ES-I3 (cell line): ENCODE results near the gene LDLRAP1.

Experiments used
- H3K36me3 ChIP-seq: 2 replicates; pipeline ENCODE4 v1.6.1; 2013; ENCODE audit warnings: mild to moderate bottlenecking, low read length, control low read depth, moderate library complexity; ENCODE audit not compliant: insufficient read depth
- H3K4me1 ChIP-seq: 2 replicates; pipeline ENCODE4 v1.6.1; 2013; ENCODE audit warnings: mild to moderate bottlenecking, control low read depth, low read length; ENCODE audit not compliant: insufficient read depth
- H3K9ac ChIP-seq: 2 replicates; pipeline ENCODE4 v1.6.1; 2013; ENCODE audit warnings: low read depth, mild to moderate bottlenecking, low read length, moderate library complexity
- H3K9me3 ChIP-seq: 2 replicates; pipeline ENCODE4 v1.6.1; 2013; ENCODE audit warnings: mild to moderate bottlenecking, low read length, moderate library complexity; ENCODE audit not compliant: control insufficient read depth, insufficient read depth

The LDLRAP1 gene

DNA sequence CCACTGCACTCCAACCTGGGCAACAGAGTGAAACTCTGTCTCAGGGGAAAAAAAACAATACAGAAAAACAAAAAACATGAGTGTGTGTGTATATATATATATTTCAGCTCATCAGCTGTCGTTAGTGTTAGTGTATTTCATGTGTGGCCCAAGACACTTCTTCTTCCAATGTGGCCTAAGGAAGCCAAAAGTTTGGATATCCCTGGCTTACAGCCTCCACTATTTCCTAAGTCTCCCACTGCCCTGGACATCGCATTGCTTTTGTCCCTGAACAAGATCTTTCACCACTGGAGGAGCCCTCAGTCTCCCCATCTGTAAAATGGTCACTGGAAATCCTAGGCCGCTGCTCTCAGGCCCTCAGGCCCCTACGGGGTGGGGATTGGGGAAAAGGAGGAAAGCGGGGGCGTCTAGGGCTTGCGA lies 391 bp upstream of the LDLRAP1 start:
- Histone ChIP-seq H3K9ac (peak overlapping the region; percentile 21; the same call in 1 of the 2 replicates), H3K4me1 (peaks cover 19% of the 10 kb centered on the region; the same call in 1 of the 2 replicates), H3K36me3 (no peaks in the 10 kb centered on the region)

DNA sequence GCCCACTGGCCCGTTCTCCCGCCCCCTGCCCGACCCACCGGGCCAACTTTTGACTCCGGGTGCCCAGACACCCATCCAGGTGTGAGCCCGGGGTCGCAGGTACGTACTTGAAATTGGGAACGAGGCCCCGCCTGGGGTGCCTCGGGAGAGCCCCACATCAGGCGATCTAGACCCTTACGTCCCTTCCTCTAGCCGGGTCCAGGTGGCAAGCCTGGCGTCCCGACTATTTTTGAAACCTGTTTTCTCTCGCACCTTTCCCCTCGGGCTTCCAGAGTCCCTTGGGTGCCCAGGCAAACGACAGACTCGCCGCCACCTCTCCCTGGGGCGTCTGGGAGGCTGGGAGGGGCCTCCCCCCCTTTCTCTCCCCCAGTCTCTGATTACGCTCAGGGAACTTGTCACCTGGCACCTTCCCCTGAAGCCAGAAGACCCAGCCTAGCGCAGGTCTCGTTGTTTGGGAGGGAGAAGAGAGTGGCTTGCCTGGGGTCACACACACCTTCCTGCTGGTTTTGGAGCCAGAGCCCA lies 898 bp downstream of the LDLRAP1 start:
- no peaks in the 10 kb centered on the region for H3K36me3 ChIP-seq
- H3K4me1 ChIP-seq: peaks cover 17% of the 10 kb centered on the region; the same call in 1 of the 2 replicates
- H3K9ac ChIP-seq: peak overlapping the region; percentile 73
- H3K9me3 ChIP-seq: no peaks in the 10 kb centered on the region

More for the DNA sequence above, 391 bp upstream of the LDLRAP1 start:
- no peaks in the 10 kb centered on the region for H3K9me3 ChIP-seq

GRCh38 chr1:25544819-25545218 lies 1.4 kb downstream of the LDLRAP1 start:
- peaks cover 22% of the 10 kb centered on the region; the same call in 1 of the 2 replicates for H3K4me1 ChIP-seq
- H3K9ac ChIP-seq: peak overlapping the region; percentile 73; the same call in 1 of the 2 replicates
- no peaks in the 10 kb centered on the region for H3K9me3 ChIP-seq
- H3K36me3 ChIP-seq: no peaks in the 10 kb centered on the region

GRCh38 chr1:25545767-25546166 lies 2.4 kb downstream of the LDLRAP1 start:
- Histone ChIP-seq H3K9ac (no peak overlapping the region), H3K4me1 (peaks cover 27% of the 10 kb centered on the region; the same call in 1 of the 2 replicates), H3K9me3 (no peaks in the 10 kb centered on the region), H3K36me3 (no peaks in the 10 kb centered on the region; the same call in 1 of the 2 replicates)

DNA sequence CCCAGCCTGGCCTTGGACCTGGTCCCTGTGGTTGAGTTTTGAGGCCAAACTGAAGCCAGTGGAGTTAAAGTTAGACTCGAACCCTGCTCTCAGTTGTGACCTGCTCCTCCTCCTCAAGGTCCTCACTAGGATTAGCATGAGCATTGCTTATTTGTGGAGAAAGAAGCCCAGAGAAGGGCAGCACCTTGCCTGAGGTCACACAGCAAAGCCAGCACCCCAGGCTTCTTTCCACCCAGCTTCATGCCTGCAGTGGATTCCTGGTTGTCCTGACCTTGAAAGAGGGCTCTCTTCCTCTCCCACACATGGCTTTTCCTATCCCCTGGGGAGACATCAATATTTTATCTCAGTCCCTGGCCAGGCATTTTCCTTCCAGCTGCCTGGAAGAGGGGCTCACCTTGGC lies 2.8 kb downstream of the LDLRAP1 start:
- H3K9ac ChIP-seq: no peak overlapping the region
- no peaks in the 10 kb centered on the region; the same call in 1 of the 2 replicates for H3K36me3 ChIP-seq
- H3K9me3 ChIP-seq: no peaks in the 10 kb centered on the region
- peaks cover 27% of the 10 kb centered on the region; the same call in 1 of the 2 replicates for H3K4me1 ChIP-seq

DNA sequence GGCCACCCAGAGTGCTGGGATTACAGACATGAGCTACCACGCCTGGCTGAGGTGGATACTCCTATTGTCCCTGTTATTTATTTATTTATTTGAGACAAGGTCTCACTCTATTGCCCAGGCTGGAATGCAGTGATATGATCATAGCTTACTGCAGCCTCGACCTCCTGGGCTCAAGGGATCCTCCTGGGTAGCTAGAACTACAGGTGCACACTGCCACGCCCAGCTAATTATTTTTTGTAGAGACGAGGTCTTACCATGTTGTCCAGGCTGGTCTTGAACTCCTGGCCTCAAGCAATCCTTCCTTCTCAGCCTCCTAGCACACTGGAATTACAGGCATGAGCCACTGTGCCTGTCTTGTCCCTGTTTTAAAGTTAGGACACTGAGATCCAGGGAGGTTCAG lies 5.2 kb downstream of the LDLRAP1 start:
- Histone ChIP-seq H3K4me1 (peaks cover 22% of the 10 kb centered on the region; the same call in 1 of the 2 replicates), H3K9me3 (no peaks in the 10 kb centered on the region), H3K36me3 (no peaks in the 10 kb centered on the region; the same call in 1 of the 2 replicates), H3K9ac (no peak overlapping the region)

DNA sequence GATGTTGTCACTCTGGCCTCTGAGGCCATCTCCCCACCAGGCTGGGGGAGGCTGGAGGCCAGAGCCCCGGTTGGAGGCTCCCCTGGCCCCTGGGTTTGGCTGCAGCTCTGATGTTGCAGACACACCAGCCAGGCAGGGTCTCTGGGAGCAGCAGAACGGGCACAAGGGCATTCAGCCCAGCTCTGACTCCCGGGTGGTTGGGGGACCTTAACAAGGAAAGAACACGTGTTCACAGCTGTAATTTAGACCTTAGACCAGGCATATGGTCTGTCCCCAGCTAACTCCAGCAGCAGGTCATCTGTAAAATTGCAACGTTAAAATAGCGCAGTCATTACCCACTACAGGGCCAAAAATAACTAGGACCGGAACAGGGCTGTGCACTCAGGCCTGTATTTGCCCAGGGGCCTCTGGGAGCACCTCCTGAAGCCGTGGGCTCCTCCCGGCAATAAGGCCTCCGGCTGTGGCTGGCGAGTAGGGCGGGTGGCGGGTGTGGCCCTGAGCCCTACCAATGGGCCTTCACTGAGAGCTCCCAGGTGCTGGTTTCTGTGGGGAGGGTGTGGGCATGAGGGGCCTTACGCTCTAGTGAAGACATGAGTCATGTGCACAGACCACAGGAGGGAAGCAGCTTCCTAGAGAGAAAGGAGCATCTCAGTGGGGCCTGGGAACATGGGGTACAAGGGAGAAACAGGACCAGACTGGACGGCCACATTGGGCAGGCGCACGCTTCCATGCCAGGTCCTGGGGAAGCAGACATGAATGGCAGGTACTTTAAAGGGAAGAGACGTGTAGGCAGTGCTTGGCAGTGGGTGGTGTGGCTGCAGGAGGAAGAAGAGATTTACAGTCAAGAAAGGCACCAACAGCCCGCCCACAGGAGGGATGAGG lies 6.1 kb downstream of the LDLRAP1 start:
- H3K9me3 ChIP-seq: no peaks in the 10 kb centered on the region
- peaks cover 21% of the 10 kb centered on the region; the same call in 1 of the 2 replicates for H3K4me1 ChIP-seq
- no peak overlapping the region for H3K9ac ChIP-seq
- no peaks in the 10 kb centered on the region; the same call in 1 of the 2 replicates for H3K36me3 ChIP-seq

GRCh38 chr1:25550155-25550506 lies 6.7 kb downstream of the LDLRAP1 start:
- Histone ChIP-seq H3K9me3 (no peaks in the 10 kb centered on the region), H3K36me3 (no peaks in the 10 kb centered on the region; the same call in 1 of the 2 replicates), H3K4me1 (peaks cover 17% of the 10 kb centered on the region; the same call in 1 of the 2 replicates), H3K9ac (no peak overlapping the region)

GRCh38 chr1:25550683-25551310 lies 7.4 kb downstream of the LDLRAP1 start:
- Histone ChIP-seq H3K9me3 (no peaks in the 10 kb centered on the region), H3K9ac (no peak overlapping the region), H3K4me1 (peaks cover 13% of the 10 kb centered on the region; the same call in 1 of the 2 replicates), H3K36me3 (no peaks in the 10 kb centered on the region; the same call in 1 of the 2 replicates)

GRCh38 chr1:25553749-25554429 lies 10.5 kb downstream of the LDLRAP1 start:
- no peaks in the 10 kb centered on the region for H3K9me3 ChIP-seq
- H3K36me3 ChIP-seq: no peaks in the 10 kb centered on the region; the same call in 1 of the 2 replicates
- peaks cover 13% of the 10 kb centered on the region; the same call in 1 of the 2 replicates for H3K4me1 ChIP-seq
- H3K9ac ChIP-seq: no peak overlapping the region

DNA sequence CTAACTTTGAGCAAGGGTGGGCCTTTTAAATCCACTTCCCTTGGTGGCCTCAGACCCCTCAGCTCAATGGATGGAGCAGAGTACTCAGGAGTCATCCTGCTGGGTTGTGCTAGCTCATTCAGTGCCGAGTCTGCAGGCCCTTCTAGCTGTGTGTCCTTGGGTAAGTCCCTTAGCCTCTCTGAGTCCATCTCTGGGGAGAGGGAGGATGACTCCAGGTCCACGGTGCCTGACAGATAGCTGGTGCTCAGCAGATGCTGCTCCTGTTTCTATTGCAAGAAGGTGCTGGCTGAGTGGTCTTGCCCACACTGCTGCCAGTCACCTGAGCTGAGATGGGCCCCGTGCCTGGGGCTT lies 11.0 kb downstream of the LDLRAP1 start:
- Histone ChIP-seq H3K9me3 (no peaks in the 10 kb centered on the region), H3K36me3 (no peaks in the 10 kb centered on the region; the same call in 1 of the 2 replicates), H3K9ac (no peak overlapping the region), H3K4me1 (peaks cover 8% of the 10 kb centered on the region; the same call in 1 of the 2 replicates)

DNA sequence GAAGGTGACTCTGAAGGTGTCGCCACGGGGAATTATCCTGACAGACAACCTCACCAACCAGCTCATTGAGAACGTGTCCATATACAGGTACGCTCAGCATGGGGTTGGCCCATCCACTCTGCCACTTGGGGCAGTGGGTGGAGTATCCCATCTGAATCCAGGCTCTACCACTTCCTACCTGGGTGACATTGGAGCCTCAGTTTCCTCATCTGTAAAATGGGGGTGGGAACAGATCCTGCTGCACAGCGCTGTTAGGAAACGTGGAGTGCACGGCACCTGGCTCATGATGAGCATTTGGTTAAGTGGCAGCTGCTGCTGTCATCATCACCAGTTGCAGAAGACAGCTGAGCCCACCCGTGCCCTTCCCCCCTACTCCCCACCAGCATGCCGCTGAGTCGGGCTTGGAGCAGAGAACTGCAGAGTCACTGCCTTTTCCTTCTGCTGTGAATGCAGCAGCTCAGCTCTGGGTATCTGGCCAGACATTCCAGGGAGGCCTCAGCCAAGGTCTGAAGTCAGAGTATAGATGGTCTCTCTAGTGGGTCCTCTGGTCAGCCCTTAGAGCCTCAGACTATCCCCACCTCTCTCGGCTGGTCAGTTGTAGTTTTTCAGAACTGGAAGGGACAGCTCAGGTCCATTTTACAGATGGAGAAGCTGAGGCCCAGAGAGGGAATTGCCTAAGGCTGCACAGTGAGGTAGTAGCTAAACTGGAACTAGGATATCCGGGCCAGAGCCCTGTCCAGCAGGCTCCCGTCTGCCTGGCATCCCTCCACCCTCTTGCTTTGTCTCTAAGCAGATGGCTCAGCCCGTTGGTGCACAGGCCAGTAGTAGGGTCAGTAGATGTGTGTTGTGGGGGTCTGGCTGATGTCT lies 11.7 kb downstream of the LDLRAP1 start:
- H3K4me1 ChIP-seq: peaks cover 1% of the 10 kb centered on the region; the same call in 1 of the 2 replicates
- H3K9me3 ChIP-seq: no peaks in the 10 kb centered on the region
- H3K9ac ChIP-seq: no peak overlapping the region
- H3K36me3 ChIP-seq: no peaks in the 10 kb centered on the region; the same call in 1 of the 2 replicates

GRCh38 chr1:25555753-25556092 lies 12.3 kb downstream of the LDLRAP1 start:
- H3K9ac ChIP-seq: no peak overlapping the region
- no peaks in the 10 kb centered on the region for H3K9me3 ChIP-seq
- H3K36me3 ChIP-seq: no peaks in the 10 kb centered on the region; the same call in 1 of the 2 replicates
- no peaks in the 10 kb centered on the region for H3K4me1 ChIP-seq
